ENCODE results near the gene BICRA. TPM values are rescaled to one million over a fixed set of nuclear protein-coding genes. Genes with fewer than 3 reads are reported as not detected.

Gene BICRA
- polyA plus RNA-seq, 1 of the 3 experiments (the other 2 are of a cell fraction) = 1.4 TPM

GRCh38 chr19:47595944-47596343 is 13.0 kb upstream of the BICRA start:
- Histone ChIP-seq H3K9ac (no peak overlapping the region), H3K4me1 (ENCODE audit: control insufficient read depth in 1 of 2, insufficient read depth in 2 of 2, low read depth in 1 of 2, low read length in 1 of 2) (peaks cover 0 to 13% of the 10 kb centered on the region in 2 experiments; a peak in 2 of 4 replicates), H3K9me3 (no peaks in the 10 kb centered on the region), H3K4me2 (no peak overlapping the region), H3K27ac (ENCODE audit: low read depth in 2 of 2, low read length in 1 of 2) (no peak overlapping the region), H4K20me1 (ENCODE audit: insufficient read depth) (no peaks in the 10 kb centered on the region), H3K9me2 (no peaks in the 10 kb centered on the region), H3F3A (replicated peaks; ENCODE audit: insufficient read depth) (peaks cover 19% of the 10 kb centered on the region), H3K36me3 (replicated peaks in 1 of 2; ENCODE audit: control insufficient read depth in 1 of 2, insufficient read depth in 2 of 2, low read length in 1 of 2) (no peaks in the 10 kb centered on the region), H3K4me3 (ENCODE audit: low read depth in 2 of 2, low read length in 1 of 2) (no peak overlapping the region), H3K79me2 (ENCODE audit: insufficient read depth) (no peaks in the 10 kb centered on the region), H2AFZ (ENCODE audit: low read depth) (no peak overlapping the region), H3K27me3 (ENCODE audit: insufficient read depth) (no peaks in the 10 kb centered on the region)
- no peak for DNase-seq
- WGBS (ENCODE audit: low lambda C conversion rate) = 93% methylated on average over 6 of the region's 6 CpGs
- POLR2A ChIA-PET = no interaction called here
- no peak for TF ChIP-seq TCF12 (IDR thresholded peaks at IDR 0.05)
- no peak for TF ChIP-seq ELF1 (IDR thresholded peaks at IDR 0.05)
- TF ChIP-seq GATA2 (CRISPR knock-in tag; IDR thresholded peaks at IDR 0.05) = no peak
- no peak for TF ChIP-seq JUND (IDR thresholded peaks at IDR 0.05)
- TF ChIP-seq CHD2 (IDR thresholded peaks at IDR 0.05; ENCODE audit: low read length, partially characterized antibody) = no peak
- TF ChIP-seq SMC3 (IDR thresholded peaks at IDR 0.05; ENCODE audit: low read depth, low read length) = no peak
- no peak for TF ChIP-seq POLR2AphosphoS5 (IDR thresholded peaks at IDR 0.05; ENCODE audit: low read depth, low read length)
- no peak for TF ChIP-seq SIN3A (IDR thresholded peaks at IDR 0.05; ENCODE audit: borderline replicate concordance, low read depth, low read length)
- TF ChIP-seq TAF1 (IDR thresholded peaks at IDR 0.05; ENCODE audit: borderline replicate concordance, low read depth, low read length) = no peak
- no peak for TF ChIP-seq FOXJ3 (CRISPR knock-in tag; IDR thresholded peaks at IDR 0.05)
- TF ChIP-seq RAD21 (IDR thresholded peaks at IDR 0.05; ENCODE audit: low read length) = no peak
- no peak for TF ChIP-seq EP300 (IDR thresholded peaks at IDR 0.05; ENCODE audit: borderline replicate concordance in 1 of 2, low read depth in 1 of 2, low read length in 1 of 2)
- no peak for TF ChIP-seq CTCF (IDR thresholded peaks at IDR 0.05)
- TF ChIP-seq YY1 (IDR thresholded peaks at IDR 0.05; ENCODE audit: low read depth) = no peak
- TF ChIP-seq RCOR1 (IDR thresholded peaks at IDR 0.05; ENCODE audit: low read length) = no peak
- no peak for TF ChIP-seq REST (IDR thresholded peaks at IDR 0.05; ENCODE audit: low read depth, low read length)
- TF ChIP-seq, protein P1, sequence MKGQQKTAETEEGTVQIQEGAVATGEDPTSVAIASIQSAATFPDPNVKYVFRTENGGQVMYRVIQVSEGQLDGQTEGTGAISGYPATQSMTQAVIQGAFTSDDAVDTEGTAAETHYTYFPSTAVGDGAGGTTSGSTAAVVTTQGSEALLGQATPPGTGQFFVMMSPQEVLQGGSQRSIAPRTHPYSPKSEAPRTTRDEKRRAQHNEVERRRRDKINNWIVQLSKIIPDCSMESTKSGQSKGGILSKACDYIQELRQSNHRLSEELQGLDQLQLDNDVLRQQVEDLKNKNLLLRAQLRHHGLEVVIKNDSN (IDR thresholded peaks at IDR 0.05; ENCODE audit: borderline replicate concordance, low read depth) = no peak
- TF ChIP-seq TEAD4 (IDR thresholded peaks at IDR 0.05; ENCODE audit: borderline replicate concordance, insufficient read depth) = no peak
- CTCF ChIA-PET = interaction anchor here (1.4 to 1.5 kb wide), 2 partner anchors 80 to 159 kb away, joined by 3 to 4 read pairs; no protein-coding TSS in a partner anchor

All from SK-N-SH (cell line).